Breast epithelium (tissue), 4 donors: ENCODE results near the gene CCIN. TPM values are rescaled to one million over a fixed set of nuclear protein-coding genes. Genes with fewer than 3 reads are reported as not detected.

Experiments used
- DNase-seq, 2 donors: peaks; one replicate each; pipeline ENCODE4 v3.0.0-alpha.2; 2019; ENCODE audit warnings: low spot score in 2 of 2
- H3K27ac ChIP-seq, 2 donors: fragments of 200-600 bp; sonication (generic) in 1 of 2; one replicate each; pipeline ENCODE4 v1.5.1; 2016 to 2019; ENCODE audit warnings: mild to moderate bottlenecking in 1 of 2
- H3K27me3 ChIP-seq, 2 donors: fragments of 200-600 bp; sonication (generic) in 1 of 2; one replicate each; pipeline versions ENCODE4 v1.5.1 to v1.6.0; 2017 to 2019; ENCODE audit warnings: control low read depth in 1 of 2, mild to moderate bottlenecking in 1 of 2
- H3K36me3 ChIP-seq: fragments of 200-600 bp; one replicate; pipeline ENCODE4 v1.5.1; 2019
- H3K4me1 ChIP-seq, 2 donors: fragments of 200-600 bp; sonication (generic); one replicate each; pipeline ENCODE4 v1.5.1; 2016 to 2019; ENCODE audit warnings: control low read depth in 1 of 2
- H3K4me3 ChIP-seq, 3 donors: fragments of 200-600 bp; sonication (generic); 1 replicate in 2 of 3; 2 replicates in 1 of 3; pipeline ENCODE4 v1.5.1; 2016 to 2019; ENCODE audit warnings: mild to moderate bottlenecking in 3 of 3, moderate library complexity in 2 of 3
- H3K9me3 ChIP-seq, 2 donors: fragments of 200-600 bp; sonication (generic) in 1 of 2; one replicate each; pipeline ENCODE4 v1.5.1; 2016 to 2019; ENCODE audit warnings: control low read depth in 1 of 2
- POLR2A ChIP-seq: fragments of 450-650 bp; IDR thresholded peaks from one replicate; pipeline ENCODE4 v1.6.1; 2016; ENCODE audit warnings: antibody characterized with exemption, mild to moderate bottlenecking, moderate library complexity
- POLR2AphosphoS5 ChIP-seq, 3 donors: sonication (generic); formaldehyde crosslinking; IDR thresholded peaks; one replicate each; pipeline ENCODE4 v1.6.1; 2017; ENCODE audit warnings: antibody characterized with exemption in 3 of 3
- intact Hi-C: fragments of 100-400 bp; cut with DNase I; formaldehyde crosslinking; loops from one replicate; pipeline ENCODE4 v1.15.1; 2023; ENCODE audit warnings: low total_unique reads
- total RNA-seq, 3 donors: library from RNA; depleted of rRNA; stranded (reverse); fragments of >200 nt; gene quantifications; one replicate each; pipeline ENCODE4 v1.1.0, GENCODE V29; 2016
- TF ChIP-seq, protein P1 (sequence below), 3 donors: fragments of 450-650 bp; IDR thresholded peaks; one replicate each; pipeline ENCODE4 v1.5.1; 2016 to 2017; ENCODE audit warnings: antibody characterized with exemption in 3 of 3, mild to moderate bottlenecking in 3 of 3, moderate library complexity in 3 of 3

CCIN gene
- total RNA-seq, 3 donors from 2014 or later: 0.80 TPM; not detected in 2

DNA sequence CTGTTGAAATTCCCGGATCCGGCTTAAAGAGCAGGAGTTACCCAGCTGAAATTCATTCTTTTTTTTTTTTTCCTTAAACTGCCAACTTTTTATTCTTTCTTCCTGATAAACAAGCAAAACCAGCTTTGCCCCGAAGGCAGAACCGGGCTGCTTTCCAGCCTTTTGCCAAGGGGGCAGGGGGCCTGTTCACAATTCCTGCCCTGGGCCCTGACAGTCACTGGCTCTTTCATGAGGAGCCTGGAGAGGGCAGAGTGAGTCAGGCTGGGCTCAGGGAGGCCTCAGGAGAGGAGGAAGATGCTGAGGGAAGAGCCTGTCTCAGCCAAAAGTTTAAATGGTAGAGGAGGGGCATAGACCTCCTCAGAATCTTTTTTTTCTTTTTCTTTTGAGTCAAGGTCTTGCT is 27.9 kb upstream of the CCIN start:
- intact Hi-C loops: no loop called here
- Histone ChIP-seq H3K4me3 (no peak overlapping the region), H3K9me3 (no peaks in the 10 kb centered on the region), H3K27me3 (no peaks in the 10 kb centered on the region), H3K4me1 (peaks cover 0 to 15% of the 10 kb centered on the region in 2 donors), H3K36me3 (no peaks in the 10 kb centered on the region), H3K27ac (peak overlapping the region; percentile 68 to 88)
- DNase-seq: peak in 1 of 2 donors; percentile 58
- TF ChIP-seq, protein P1, sequence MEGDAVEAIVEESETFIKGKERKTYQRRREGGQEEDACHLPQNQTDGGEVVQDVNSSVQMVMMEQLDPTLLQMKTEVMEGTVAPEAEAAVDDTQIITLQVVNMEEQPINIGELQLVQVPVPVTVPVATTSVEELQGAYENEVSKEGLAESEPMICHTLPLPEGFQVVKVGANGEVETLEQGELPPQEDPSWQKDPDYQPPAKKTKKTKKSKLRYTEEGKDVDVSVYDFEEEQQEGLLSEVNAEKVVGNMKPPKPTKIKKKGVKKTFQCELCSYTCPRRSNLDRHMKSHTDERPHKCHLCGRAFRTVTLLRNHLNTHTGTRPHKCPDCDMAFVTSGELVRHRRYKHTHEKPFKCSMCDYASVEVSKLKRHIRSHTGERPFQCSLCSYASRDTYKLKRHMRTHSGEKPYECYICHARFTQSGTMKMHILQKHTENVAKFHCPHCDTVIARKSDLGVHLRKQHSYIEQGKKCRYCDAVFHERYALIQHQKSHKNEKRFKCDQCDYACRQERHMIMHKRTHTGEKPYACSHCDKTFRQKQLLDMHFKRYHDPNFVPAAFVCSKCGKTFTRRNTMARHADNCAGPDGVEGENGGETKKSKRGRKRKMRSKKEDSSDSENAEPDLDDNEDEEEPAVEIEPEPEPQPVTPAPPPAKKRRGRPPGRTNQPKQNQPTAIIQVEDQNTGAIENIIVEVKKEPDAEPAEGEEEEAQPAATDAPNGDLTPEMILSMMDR (IDR thresholded peaks at IDR 0.05): peak in 1 of 3 donors; percentile 13
- TF ChIP-seq POLR2AphosphoS5 (IDR thresholded peaks at IDR 0.05): no peak

DNA sequence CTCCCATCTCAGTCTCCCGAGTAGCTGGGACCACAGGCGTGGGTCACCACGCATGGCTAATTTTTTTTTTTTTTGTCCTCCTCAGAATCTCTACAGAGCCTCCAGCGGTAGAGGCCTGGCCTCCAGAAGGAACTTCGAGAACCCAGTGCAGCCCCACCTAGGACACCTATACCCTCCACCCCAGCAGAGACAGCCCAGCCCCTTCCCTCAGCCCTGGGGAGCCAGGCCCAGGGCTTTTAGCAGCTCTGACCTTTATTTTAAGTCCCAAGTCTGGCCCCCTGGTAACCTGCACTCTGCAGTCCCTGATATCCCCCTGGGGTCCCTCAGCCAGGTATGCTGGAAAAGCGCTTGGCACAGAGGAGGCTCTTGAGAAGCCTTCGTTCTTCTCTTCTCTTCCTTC is 27.4 kb upstream of the CCIN start:
- no peak for DNase-seq
- Histone ChIP-seq H3K36me3 (no peaks in the 10 kb centered on the region), H3K4me1 (peaks cover 0 to 15% of the 10 kb centered on the region in 2 donors), H3K9me3 (no peaks in the 10 kb centered on the region), H3K27ac (peak overlapping the region; percentile 68 to 88), H3K27me3 (no peaks in the 10 kb centered on the region), H3K4me3 (no peak overlapping the region)
- intact Hi-C loops: no loop called here
- TF ChIP-seq POLR2AphosphoS5 (IDR thresholded peaks at IDR 0.05) (no peak), POLR2A (no peak)
- TF ChIP-seq, protein P1 (IDR thresholded peaks at IDR 0.05): no peak

DNA sequence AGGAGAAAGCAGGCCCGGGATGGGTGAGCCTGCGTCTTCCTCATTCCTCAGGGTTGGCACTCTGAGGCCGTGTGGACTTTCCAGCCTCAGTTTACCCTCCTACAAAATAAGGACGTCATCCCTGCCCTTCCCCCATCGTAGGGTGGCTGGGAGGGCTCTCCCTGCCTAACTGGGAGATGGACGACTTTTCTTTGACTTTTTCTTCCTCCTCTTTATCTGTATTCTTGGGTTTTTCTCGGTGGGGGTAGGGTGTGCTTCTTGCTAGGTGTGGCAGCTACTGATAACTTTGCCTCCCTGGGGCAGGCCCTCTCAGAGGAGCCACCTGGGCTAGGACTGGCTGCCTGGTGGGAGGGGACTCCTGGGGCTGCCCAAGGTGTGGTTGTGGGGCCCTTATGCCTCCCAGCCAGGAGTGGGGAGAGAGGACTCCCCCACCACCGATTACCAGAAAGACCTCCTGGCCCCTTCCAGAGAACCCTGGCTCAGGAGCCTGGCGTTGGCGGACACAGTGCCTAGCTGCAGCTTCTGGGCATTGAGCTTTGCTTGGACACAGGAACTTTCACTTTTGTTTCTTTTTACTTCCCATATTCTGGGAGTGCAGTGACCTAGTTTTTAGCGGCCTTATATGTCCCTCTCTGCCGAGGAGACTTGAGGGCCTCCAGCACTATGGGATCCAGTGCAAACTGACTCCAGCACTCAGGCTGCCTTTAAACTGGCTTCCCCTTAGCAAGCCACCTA is 26.5 kb upstream of the CCIN start:
- H3K9me3 ChIP-seq: no peaks in the 10 kb centered on the region
- H3K4me1 ChIP-seq: peaks cover 0 to 12% of the 10 kb centered on the region in 2 donors
- no peak for TF ChIP-seq POLR2A
- DNase-seq: no peak
- intact Hi-C loops: no loop called here
- H3K27ac ChIP-seq: peak overlapping the region; percentile 68 to 88
- no peaks in the 10 kb centered on the region for H3K36me3 ChIP-seq
- peak overlapping the region; percentile 3 to 49 (median 18) for H3K4me3 ChIP-seq
- H3K27me3 ChIP-seq: no peaks in the 10 kb centered on the region

DNA sequence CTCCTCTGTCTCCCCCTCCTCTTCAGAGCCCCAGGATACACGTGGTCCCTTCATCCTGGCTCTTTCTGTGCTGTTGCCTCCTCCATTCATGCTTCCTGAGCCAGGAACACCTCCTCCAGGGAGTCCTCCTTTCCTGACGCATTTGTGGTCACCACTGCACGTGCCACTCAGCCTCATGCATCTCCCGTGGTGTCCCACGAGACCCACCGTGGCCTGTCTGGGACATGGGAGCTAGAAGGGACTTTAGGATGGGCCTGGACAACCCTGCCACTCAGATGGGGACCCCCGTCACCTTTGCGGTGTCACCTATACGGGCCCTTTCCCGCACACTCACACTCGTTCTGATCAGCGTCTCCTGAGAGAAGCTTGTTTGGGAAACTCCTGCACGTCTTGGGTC is 25.9 kb upstream of the CCIN start:
- Histone ChIP-seq H3K9me3 (no peaks in the 10 kb centered on the region), H3K4me1 (peaks cover 0 to 17% of the 10 kb centered on the region in 2 donors), H3K27me3 (no peaks in the 10 kb centered on the region), H3K36me3 (no peaks in the 10 kb centered on the region), H3K27ac (peak overlapping the region; percentile 68 to 88), H3K4me3 (peak overlapping the region in 2 of 3 donors; percentile 3 to 49)
- no peak for DNase-seq
- intact Hi-C loops: no loop called here
- TF ChIP-seq, protein P1 (IDR thresholded peaks at IDR 0.05): no peak
- TF ChIP-seq POLR2A: no peak

DNA sequence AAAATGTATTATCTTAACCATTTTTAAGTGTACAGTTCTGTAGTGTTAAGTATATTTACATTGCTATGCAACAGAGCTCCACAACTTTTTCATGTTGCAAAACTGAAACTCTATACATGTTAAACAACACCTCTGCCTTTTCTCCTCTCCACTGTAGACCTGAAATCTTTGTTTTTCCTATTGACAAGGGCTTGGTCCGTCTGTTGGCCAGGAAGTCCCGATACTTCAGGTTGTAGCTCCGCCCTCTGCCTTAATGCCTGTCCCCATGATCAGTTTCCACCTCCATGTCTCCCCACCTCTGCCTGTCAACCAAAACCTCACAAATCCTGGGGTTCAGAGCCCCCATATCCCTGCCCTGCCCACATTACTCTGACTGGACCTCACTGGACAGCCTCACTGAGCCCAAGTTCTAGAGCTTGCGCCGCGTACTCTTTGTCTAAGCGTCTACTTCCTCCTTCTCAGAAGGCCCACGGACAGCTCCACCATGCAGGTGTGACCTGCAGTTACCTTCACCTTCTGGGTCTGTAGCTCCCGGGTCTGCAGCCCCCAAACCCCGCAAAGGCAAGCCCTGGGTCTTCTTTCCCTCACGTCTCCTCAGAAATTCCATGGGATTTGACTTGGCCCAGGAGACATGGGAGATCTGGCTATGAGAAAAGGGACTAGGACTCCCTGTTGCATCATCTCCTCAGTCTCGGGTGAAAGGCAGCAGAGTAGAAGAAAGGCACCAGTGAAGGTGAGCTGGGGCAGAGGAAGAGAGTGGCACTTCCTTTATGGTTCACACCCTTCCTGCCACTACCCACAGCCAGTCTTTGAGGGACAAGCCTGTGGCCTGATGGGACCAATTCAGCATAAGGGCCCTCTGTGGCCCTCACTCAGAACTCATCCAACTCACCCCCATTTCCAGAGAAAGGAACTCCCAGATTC is 24.6 kb upstream of the CCIN start:
- peaks cover 4 to 20% of the 10 kb centered on the region in 2 donors for H3K4me1 ChIP-seq
- TF ChIP-seq POLR2A: no peak
- TF ChIP-seq, protein P1 (IDR thresholded peaks at IDR 0.05): no peak
- TF ChIP-seq POLR2AphosphoS5 (IDR thresholded peaks at IDR 0.05): no peak
- H3K4me3 ChIP-seq: no peak overlapping the region
- no peaks in the 10 kb centered on the region for H3K27me3 ChIP-seq
- intact Hi-C loops: no loop called here
- H3K9me3 ChIP-seq: no peaks in the 10 kb centered on the region
- H3K36me3 ChIP-seq: no peaks in the 10 kb centered on the region
- H3K27ac ChIP-seq: no peak overlapping the region
- no peak for DNase-seq
